GM21737 (cell line): Measurements from ENCODE around the gene KLF4.

Experiments
- ATAC-seq: cut with Tn5 transposase; IDR thresholded peaks from one replicate; pipeline ENCODE4 v1.9.1; 2021; ENCODE audit warnings: mild to moderate bottlenecking, moderate library complexity; ENCODE audit not compliant: unreplicated experiment

The KLF4 gene

DNA sequence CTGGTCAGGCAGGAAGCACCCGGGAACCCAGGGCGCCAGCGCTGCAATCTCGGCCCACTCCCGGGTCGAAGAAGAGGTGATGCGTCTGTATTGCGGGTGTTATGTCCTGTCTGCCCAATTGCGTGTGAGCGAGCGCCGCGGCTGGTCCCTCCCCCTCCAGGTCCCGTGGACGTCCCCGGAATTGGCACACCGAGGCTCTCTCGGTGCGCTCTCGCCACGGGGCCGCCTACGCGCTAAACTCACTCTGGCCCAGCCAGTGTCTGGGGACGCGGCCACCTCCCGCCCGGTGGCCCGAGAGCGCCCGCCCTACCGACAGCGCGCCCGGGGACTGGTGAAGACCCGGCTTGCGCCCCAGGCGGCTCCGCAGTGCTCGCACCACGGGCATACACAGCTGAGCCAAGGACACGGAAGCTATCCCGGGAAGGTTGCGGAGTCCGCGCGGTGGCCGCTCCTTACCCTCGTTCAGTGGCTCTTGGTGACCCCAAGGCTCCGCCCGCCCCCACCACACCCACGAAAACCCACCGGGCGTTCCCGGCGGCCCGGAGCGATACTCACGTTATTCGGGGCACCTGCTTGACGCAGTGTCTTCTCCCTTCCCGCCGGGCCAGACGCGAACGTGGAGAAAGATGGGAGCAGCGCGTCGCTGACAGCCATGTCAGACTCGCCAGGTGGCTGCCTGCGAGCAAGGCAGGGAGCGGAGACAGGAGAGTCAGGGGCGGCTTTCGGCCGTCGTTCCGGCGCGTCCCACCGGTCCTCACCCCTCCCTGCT lies 1.0 kb downstream of the KLF4 start:
- no peak for ATAC-seq

DNA sequence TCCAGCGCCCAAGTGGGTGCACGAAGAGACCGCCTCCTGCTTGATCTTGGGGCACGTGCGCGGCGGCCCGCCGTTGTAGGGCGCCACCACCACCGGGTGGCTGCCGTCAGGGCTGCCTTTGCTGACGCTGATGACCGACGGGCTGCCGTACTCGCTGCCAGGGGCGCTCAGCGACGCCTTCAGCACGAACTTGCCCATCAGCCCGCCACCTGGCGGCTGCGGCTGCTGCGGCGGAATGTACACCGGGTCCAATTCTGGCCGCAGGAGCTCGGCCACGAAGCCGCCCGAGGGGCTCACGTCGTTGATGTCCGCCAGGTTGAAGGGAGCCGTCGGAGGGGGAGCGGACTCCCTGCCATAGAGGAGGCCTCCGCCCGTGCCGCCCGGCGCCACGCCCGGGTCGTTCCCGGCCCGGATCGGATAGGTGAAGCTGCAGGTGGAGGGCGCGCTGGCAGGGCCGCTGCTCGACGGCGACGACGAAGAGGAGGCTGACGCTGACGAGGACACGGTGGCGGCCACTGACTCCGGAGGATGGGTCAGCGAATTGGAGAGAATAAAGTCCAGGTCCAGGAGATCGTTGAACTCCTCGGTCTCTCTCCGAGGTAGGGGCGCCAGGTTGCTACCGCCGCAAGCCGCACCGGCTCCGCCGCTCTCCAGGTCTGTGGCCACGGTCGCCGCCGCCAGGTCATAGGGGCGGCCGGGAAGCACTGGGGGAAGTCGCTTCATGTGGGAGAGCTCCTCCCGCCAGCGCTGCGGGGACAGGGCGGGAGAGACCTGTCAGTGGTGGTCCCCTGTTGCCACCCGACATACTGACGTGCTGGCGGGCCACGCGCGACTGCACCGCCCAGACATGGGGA lies 1.8 kb downstream of the KLF4 start:
- no peak for ATAC-seq

- no peak for ATAC-seq
Measured at GRCh38 chr9:107486674-107487520, 2.7 kb downstream of the KLF4 start.

- ATAC-seq, result no peak
Measured at GRCh38 chr9:107485458-107486043, 4.0 kb downstream of the KLF4 start.

DNA sequence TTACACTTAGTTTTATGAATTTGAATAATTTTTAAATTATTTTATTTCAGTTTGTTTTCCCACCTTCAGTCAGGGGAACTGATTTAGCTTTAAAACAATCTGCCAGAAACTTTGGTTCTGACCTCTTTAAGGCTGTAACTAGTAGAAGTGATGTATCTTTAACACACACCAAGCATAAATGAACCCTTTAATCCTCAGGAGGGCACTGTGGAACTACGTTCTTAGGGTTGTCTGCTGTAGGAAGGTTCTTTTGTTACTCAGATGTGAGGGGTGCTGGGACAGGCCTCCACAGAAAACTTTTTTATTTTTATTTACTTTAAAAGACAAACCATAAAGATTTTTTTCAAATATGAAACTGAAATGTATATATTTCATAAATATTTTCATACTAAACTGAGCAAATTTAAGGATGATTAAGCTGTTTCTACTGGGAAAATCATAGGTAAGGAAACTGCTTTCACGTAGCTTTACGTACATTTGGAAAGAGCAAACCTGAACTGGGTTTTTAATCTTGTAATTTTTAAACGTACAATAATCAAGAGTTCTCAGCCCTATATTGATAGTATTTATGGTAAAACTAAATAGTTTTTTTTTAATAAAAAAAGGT lies 5.3 kb downstream of the KLF4 start:
- no peak for ATAC-seq

GRCh38 chr9:107483666-107484065 lies 5.9 kb downstream of the KLF4 start:
- ATAC-seq, result no peak

GRCh38 chr9:107481035-107481434 lies 8.5 kb downstream of the KLF4 start:
- ATAC-seq, result no peak

GRCh38 chr9:107480386-107480789 lies 9.2 kb downstream of the KLF4 start:
- no peak for ATAC-seq

GRCh38 chr9:107478805-107479204 lies 10.8 kb downstream of the KLF4 start:
- ATAC-seq, result no peak

DNA sequence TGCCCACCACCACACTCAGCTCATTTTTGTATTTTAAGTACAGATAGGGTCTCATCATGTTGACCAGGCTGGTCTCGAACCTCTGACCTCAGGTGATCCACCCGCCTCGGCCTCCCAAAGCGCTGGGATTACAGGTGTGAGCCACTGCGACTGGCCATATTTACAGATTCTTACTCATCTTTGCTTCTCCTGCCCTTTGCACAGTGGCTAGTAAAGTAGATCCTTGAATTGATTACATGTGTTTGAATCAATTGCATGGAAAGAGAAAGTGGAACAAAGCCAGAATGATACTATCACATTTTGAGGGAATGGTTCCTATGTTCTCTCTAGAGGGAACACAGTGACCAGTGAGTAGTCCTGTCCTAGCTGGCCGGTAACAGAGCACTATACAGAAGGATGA lies 15.4 kb downstream of the KLF4 start:
- ATAC-seq, result no peak

DNA sequence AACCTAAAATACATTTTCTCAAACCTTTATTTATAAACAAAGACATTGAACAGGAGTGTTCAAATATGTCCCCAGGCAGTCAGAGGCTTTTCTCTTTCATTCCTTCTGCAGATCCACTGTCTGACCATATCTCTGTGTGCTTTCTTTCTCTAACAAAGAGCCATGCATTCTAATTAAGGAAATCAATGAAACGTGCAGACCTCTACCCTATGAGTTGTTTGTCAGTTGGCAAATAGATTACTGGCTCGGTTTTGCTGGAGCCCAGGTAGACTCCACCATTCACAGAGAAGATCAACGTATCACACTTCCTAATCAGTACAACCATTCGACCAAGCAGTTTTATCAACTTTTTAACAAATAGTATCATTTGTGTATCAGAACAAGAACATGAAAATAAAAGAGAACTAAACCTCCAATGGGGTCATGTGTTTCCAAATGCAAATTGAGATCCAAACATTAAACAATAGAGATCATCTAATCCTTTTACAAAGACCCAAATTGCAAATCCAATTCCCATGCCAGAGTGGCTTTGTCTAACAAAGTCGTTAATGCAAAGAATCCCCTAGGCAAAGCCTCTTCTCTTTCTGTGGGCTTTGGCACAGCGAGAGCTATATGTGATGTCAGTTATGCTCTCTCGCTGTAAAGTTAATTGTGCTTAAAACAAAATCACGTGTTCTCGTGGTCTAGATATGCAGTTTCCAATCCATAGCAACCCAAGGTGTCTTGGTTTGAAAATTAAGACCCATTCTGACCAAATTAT lies 16.8 kb downstream of the KLF4 start:
- ATAC-seq, result no peak

DNA sequence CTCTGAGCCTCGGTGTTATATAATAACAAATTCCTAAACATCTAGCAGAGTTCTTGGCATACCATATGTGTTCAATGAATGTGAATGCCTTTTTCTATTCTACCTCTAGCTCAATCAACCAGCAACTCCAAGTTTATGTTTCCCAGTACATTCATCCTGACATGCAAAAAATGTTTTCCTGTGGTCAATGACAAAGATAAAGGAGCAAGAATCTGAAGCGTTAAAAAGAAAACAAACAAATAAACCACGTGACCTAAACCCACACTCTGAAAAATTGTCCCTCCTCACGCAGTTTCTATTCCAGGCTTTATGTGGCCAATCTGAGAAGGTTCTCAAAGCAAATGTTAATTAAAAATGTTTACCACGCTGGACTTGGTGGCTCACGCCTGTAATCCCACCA lies 18.0 kb downstream of the KLF4 start:
- ATAC-seq, result no peak

DNA sequence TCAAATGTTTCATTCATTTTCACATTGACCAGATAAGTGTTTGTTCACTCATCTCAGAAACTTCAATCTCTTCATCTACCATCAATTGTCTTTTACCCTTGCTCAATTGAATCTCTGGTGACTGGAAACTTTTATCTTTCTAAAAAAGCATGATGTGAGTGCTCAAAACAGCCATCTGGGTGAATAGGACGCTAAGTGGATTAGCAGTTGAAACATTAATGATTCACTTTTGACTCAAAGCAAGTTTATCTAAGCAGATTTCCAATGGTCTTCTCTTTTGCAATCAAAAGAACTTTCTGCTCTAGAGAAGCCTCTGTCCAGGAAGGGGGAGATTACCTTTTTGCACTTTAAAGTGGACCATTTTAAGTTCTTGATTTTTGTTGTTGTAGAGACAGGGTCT lies 22.2 kb downstream of the KLF4 start:
- ATAC-seq, result no peak

GRCh38 chr9:107466826-107467225 lies 22.7 kb downstream of the KLF4 start:
- no peak for ATAC-seq

DNA sequence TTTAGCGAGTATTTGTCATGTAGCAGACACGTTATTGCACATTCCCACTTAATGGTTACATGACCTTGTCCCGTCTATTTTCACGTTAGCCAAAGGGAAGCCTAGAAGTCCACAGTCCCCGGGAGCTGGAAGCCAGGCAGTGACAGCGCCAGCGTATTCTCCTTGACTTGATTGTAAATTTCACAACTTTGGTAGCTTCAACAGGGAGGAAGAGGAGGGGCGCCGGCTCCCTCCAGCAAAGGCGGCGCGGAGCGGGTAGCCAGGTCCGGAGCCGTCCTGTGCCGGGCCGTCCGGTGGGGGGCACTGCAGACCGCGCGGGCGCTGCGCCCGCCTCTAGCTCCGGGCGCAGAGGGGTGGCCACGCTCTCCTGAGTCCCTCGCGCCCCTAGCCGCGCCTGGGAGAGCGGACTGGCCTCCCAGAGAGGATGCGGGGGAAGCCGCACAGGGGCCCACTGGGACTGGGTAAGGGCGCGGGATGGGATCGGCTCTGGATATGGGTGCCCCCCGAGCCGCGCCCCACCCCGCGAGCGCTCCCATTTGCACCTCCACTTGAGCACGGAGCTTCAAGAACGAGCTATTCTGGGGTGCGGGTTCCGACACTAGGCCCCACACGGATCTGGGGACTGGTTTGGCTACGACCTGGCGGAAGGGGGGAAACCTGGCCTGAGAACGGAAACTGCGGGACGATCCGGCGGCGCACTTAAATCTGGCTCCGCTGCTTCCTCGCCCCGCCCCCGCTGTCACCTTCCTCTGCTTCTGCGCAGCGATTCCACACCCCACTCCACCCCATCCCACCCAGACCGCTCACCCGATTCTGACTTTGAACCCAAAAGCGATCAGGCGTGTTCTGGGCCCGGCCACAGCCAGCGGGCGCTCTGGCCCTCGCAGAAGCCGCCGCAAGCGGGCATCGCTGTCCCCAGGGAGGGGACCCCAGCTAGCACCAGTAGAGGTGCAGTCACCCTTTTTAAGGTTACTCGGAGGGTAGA lies 23.8 kb downstream of the KLF4 start:
- peak; percentile 79 for ATAC-seq

GRCh38 chr9:107464516-107464915 lies 25.1 kb downstream of the KLF4 start:
- ATAC-seq, result no peak

- ATAC-seq, result no peak
Measured at GRCh38 chr9:107462691-107463090, 26.9 kb downstream of the KLF4 start.

DNA sequence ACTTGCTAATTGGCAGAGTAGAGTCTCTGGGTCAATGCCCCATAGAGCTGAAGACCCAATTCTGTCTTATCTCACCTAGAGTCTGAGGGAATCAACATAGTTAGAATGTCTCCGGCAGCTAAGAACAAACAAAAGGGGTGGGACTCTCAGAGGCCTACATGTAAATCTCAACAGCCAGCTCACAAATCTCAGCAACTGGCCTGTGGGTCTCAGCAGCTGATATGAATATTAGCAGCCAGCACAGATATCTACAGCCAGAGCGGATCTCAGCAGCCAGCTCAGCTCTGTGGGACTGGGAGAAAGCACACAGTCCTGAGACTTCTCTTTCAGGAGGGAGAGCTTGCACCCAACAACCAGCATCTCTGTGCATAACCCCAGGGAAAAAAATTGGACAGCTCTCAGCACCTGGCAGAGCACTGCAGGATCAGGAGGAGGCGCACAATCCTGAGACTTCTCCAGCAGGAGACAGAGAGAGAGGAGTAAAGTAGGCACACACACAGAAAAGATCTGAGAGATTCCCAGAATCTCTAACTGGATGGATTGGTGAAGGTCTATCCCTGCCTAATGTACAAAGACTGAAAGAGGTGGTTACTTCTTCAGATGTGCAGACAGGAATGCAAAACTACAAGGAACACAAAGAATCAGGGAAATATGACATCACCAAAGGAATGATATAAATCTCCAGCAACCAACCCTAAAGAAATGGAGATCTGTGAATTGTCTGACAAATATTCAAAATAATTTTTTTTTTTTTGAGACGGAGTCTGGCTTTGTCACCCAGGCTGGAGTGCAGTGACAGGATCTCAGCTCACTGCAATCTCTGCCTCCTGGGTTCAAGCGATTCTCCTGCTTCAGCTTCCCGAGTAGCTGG lies 29.2 kb downstream of the KLF4 start:
- no peak for ATAC-seq
